PC-3 (cell line): ENCODE data around the gene ACTL7B. TPM values are rescaled to one million over a fixed set of nuclear protein-coding genes. Genes with fewer than 3 reads are reported as not detected.

Source experiments
- ATAC-seq: fragments of 200-7000 bp; cut with Tn5 transposase; 2 replicates; pipeline ENCODE4 v1.9.1; 2020; ENCODE audit warnings: mild to moderate bottlenecking, moderate library complexity
- BruUV-seq: library from RNA; stranded (reverse); fragments of 400-500 nt; replicated peaks from 2 replicates; lab custom pipeline; 2021; lab: Mats Ljungman, UMichigan
- CTCF ChIA-PET: fragments of 300-600 bp; sonication (Branson Sonifier 250); formaldehyde crosslinking; loops from one replicate; lab custom pipeline; 2022; ENCODE audit warnings: antibody characterized with exemption; lab: Charles Lee
- POLR2A ChIA-PET: fragments of 300-600 bp; sonication (Branson Sonifier 250); formaldehyde crosslinking; loops from one replicate; lab custom pipeline; 2022; ENCODE audit warnings: antibody characterized with exemption; ENCODE audit not compliant: unreplicated experiment; lab: Charles Lee
- DNase-seq: peaks from one replicate; pipeline ENCODE4 v3.0.0-alpha.2; 2015
- H2AFZ ChIP-seq: fragments of 300-600 bp; sonication (generic); 2 replicates; pipeline ENCODE4 v1.6.0; 2016; ENCODE audit warnings: antibody characterized with exemption, low read length
- H3F3A ChIP-seq: fragments of 300-600 bp; sonication (generic); one replicate; pipeline ENCODE4 v1.6.0; 2017; ENCODE audit warnings: antibody characterized with exemption, low read length, control low read depth, mild to moderate bottlenecking; ENCODE audit not compliant: unreplicated experiment
- H3K27ac ChIP-seq: fragments of 300-600 bp; sonication (generic); 2 replicates; pipeline ENCODE4 v1.5.1; 2016; ENCODE audit warnings: mild to moderate bottlenecking, low read length
- H3K27me3 ChIP-seq: fragments of 300-600 bp; sonication (generic); 2 replicates; pipeline ENCODE4 v1.6.1; 2016; ENCODE audit warnings: low read length, mixed read lengths
- H3K36me3 ChIP-seq: fragments of 300-600 bp; sonication (generic); 2 replicates; pipeline ENCODE4 v1.6.1; 2016; ENCODE audit warnings: low read depth, mixed run types, low read length, mixed read lengths
- H3K4me1 ChIP-seq: fragments of 300-600 bp; sonication (generic); 2 replicates; pipeline ENCODE4 v1.5.1; 2016; ENCODE audit warnings: low read length; ENCODE audit not compliant: insufficient read depth
- H3K4me2 ChIP-seq: fragments of 300-600 bp; sonication (generic); 2 replicates; pipeline ENCODE4 v1.6.0; 2016; ENCODE audit warnings: low read length
- H3K4me3 ChIP-seq: fragments of 300-600 bp; sonication (generic); 2 replicates; pipeline ENCODE4 v1.5.1; 2016; ENCODE audit warnings: mild to moderate bottlenecking, low read length, mixed read lengths
- H3K79me2 ChIP-seq: fragments of 300-600 bp; sonication (generic); 2 replicates; pipeline ENCODE4 v1.6.1; 2017; ENCODE audit warnings: low read length, mixed read lengths
- H3K9ac ChIP-seq: fragments of 300-600 bp; sonication (generic); 2 replicates; pipeline ENCODE4 v1.6.0; 2016; ENCODE audit warnings: mild to moderate bottlenecking, low read length
- H3K9me2 ChIP-seq: fragments of 300-600 bp; sonication (generic); replicated peaks from 2 replicates; pipeline ENCODE4 v1.6.1; 2016; ENCODE audit warnings: mixed run types, low read length, mixed read lengths
- H3K9me3 ChIP-seq: fragments of 300-600 bp; sonication (generic); 2 replicates; pipeline ENCODE4 v1.6.1; 2016; ENCODE audit warnings: low read length, mixed read lengths
- H4K20me1 ChIP-seq: fragments of 300-600 bp; sonication (generic); 2 replicates; pipeline ENCODE4 v1.6.1; 2016; ENCODE audit warnings: low read length, mixed read lengths
- CTCF ChIP-seq: fragments of 300-600 bp; sonication (generic); conservative IDR thresholded peaks from 2 replicates; pipeline ENCODE4 v1.5.1; 2017; ENCODE audit warnings: antibody characterized with exemption, low read depth, mild to moderate bottlenecking, low read length
- EZH2 ChIP-seq: fragments of 300-600 bp; sonication (generic); IDR thresholded peaks from one replicate; pipeline ENCODE4 v1.6.1; 2017; ENCODE audit warnings: antibody characterized with exemption, mild to moderate bottlenecking, low read length; ENCODE audit not compliant: unreplicated experiment
- EZH2phosphoT487 ChIP-seq: fragments of 300-600 bp; sonication (generic); IDR thresholded peaks from 2 replicates; pipeline ENCODE4 v1.6.1; 2018; ENCODE audit warnings: mild to moderate bottlenecking, antibody characterized with exemption, low read length, borderline replicate concordance
- intact Hi-C: fragments of 100-400 bp; cut with micrococcal nuclease; formaldehyde crosslinking; loops from 2 replicates; pipeline ENCODE4 v1.9.0; 2023
- total RNA-seq: library from RNA; depleted of rRNA; stranded (reverse); fragments of >200 nt; gene quantifications from 2 replicates; pipeline ENCODE4 v1.2.3, GENCODE V29; 2014

The ACTL7B gene
- total RNA-seq, 1 experiment from 2014 or later: not detected

GRCh38 chr9:108884701-108885100 is 28.9 kb upstream of the ACTL7B start:
- Histone ChIP-seq H3K27me3 (no peaks in the 10 kb centered on the region), H3K9me3 (no peaks in the 10 kb centered on the region), H3K4me2 (no peak overlapping the region), H3K36me3 (peaks cover 16% of the 10 kb centered on the region), H3K27ac (no peak overlapping the region), H2AFZ (no peak overlapping the region), H3K4me3 (no peak overlapping the region), H3K9me2 (no peaks in the 10 kb centered on the region), H3F3A (no peaks in the 10 kb centered on the region), H3K79me2 (no peaks in the 10 kb centered on the region), H3K4me1 (peaks cover 17% of the 10 kb centered on the region), H4K20me1 (no peaks in the 10 kb centered on the region), H3K9ac (no peak overlapping the region)
- intact Hi-C loops: no loop called here
- ATAC-seq: no peak
- POLR2A ChIA-PET: no interaction called here
- TF ChIP-seq EZH2phosphoT487 (no peak), CTCF (no peak), EZH2 (no peak)
- BruUV-seq: no TSS peak
- no peak for DNase-seq
- CTCF ChIA-PET: no interaction called here

- POLR2A ChIA-PET: no interaction called here
- no peaks in the 10 kb centered on the region for H3F3A ChIP-seq
- intact Hi-C loops: no loop called here
- H3K9me3 ChIP-seq: no peaks in the 10 kb centered on the region
- H3K4me2 ChIP-seq: no peak overlapping the region
- DNase-seq (no peak), ATAC-seq (no peak)
- peaks cover 20% of the 10 kb centered on the region for H3K36me3 ChIP-seq
- no peak for TF ChIP-seq EZH2phosphoT487
- no peak for TF ChIP-seq EZH2
- no peak for TF ChIP-seq CTCF
- no peaks in the 10 kb centered on the region for H3K9me2 ChIP-seq
- H2AFZ ChIP-seq: no peak overlapping the region
- H3K27me3 ChIP-seq: no peaks in the 10 kb centered on the region
- H4K20me1 ChIP-seq: no peaks in the 10 kb centered on the region
- H3K4me3 ChIP-seq: no peak overlapping the region
- CTCF ChIA-PET: no interaction called here
- no peak overlapping the region for H3K27ac ChIP-seq
- H3K79me2 ChIP-seq: no peaks in the 10 kb centered on the region
- peaks cover 17% of the 10 kb centered on the region for H3K4me1 ChIP-seq
- H3K9ac ChIP-seq: no peak overlapping the region
- no TSS peak for BruUV-seq
Observed at GRCh38 chr9:108883085-108883484, 27.3 kb upstream of the ACTL7B start.

- Histone ChIP-seq H3K9me3 (no peaks in the 10 kb centered on the region), H3K27ac (no peak overlapping the region), H3K4me2 (no peak overlapping the region), H4K20me1 (no peaks in the 10 kb centered on the region), H3K27me3 (no peaks in the 10 kb centered on the region), H3K79me2 (no peaks in the 10 kb centered on the region), H3K36me3 (peaks cover 23% of the 10 kb centered on the region), H3F3A (no peaks in the 10 kb centered on the region), H2AFZ (no peak overlapping the region), H3K4me1 (peaks cover 17% of the 10 kb centered on the region), H3K9me2 (no peaks in the 10 kb centered on the region), H3K9ac (no peak overlapping the region), H3K4me3 (no peak overlapping the region)
- DNase-seq: no peak
- CTCF ChIA-PET: no interaction called here
- ATAC-seq: no peak
- BruUV-seq: no TSS peak
- no peak for TF ChIP-seq EZH2phosphoT487
- no peak for TF ChIP-seq CTCF
- TF ChIP-seq EZH2: no peak
- intact Hi-C loops: no loop called here
- POLR2A ChIA-PET: no interaction called here
Observed at GRCh38 chr9:108882052-108882888, 26.5 kb upstream of the ACTL7B start.
